Hematopoietic multipotent progenitor cell treated with erythropoietin and hydrocortisone succinate and interleukin-3 and kit ligand, for 6 days (in vitro differentiated cells): Measurements from ENCODE around the gene ARNT2.
A peak's percentile ranks its signal among the peaks of the same experiment; 100 is the strongest.

Experiments used
- DNase-seq: peaks from one replicate; pipeline ENCODE4 v3.0.0-alpha.2; 2015

Gene ARNT2

GRCh38 chr15:80444680-80445251 lies 40.6 kb downstream of the ARNT2 start:
- DNase-seq, result no peak

- DNase-seq, result no peak
Measured at GRCh38 chr15:80445300-80446041, 41.3 kb downstream of the ARNT2 start.

GRCh38 chr15:80447077-80447476 lies 42.9 kb downstream of the ARNT2 start:
- DNase-seq, result no peak

GRCh38 chr15:80449825-80450224 lies 45.6 kb downstream of the ARNT2 start:
- no peak for DNase-seq

- no peak for DNase-seq
Measured at GRCh38 chr15:80450811-80451321, 46.7 kb downstream of the ARNT2 start.

GRCh38 chr15:80452166-80452565 lies 48.0 kb downstream of the ARNT2 start:
- no peak for DNase-seq

GRCh38 chr15:80455051-80455648 lies 51.0 kb downstream of the ARNT2 start:
- DNase-seq, result no peak

- DNase-seq, result peak; percentile 79
Measured at GRCh38 chr15:80455668-80456442, 51.7 kb downstream of the ARNT2 start.

GRCh38 chr15:80456517-80457492 lies 52.6 kb downstream of the ARNT2 start:
- DNase-seq, result no peak

- DNase-seq, result no peak
Measured at GRCh38 chr15:80457896-80458295, 53.7 kb downstream of the ARNT2 start.

- no peak for DNase-seq
Measured at GRCh38 chr15:80458580-80458979, 54.4 kb downstream of the ARNT2 start.

GRCh38 chr15:80459380-80459779 lies 55.2 kb downstream of the ARNT2 start:
- DNase-seq, result no peak

- DNase-seq, result no peak
Measured at GRCh38 chr15:80459818-80460217, 55.6 kb downstream of the ARNT2 start.

GRCh38 chr15:80461356-80462095 lies 57.3 kb downstream of the ARNT2 start:
- no peak for DNase-seq

GRCh38 chr15:80462111-80462510 lies 57.9 kb downstream of the ARNT2 start:
- DNase-seq, result no peak

GRCh38 chr15:80462836-80463512 lies 58.8 kb downstream of the ARNT2 start:
- no peak for DNase-seq

- no peak for DNase-seq
Measured at GRCh38 chr15:80464951-80465625, 60.9 kb downstream of the ARNT2 start.

GRCh38 chr15:80465626-80466005 lies 61.4 kb downstream of the ARNT2 start:
- DNase-seq, result no peak

- no peak for DNase-seq
Measured at GRCh38 chr15:80466543-80466942, 62.4 kb downstream of the ARNT2 start.

- no peak for DNase-seq
Measured at GRCh38 chr15:80467311-80467714, 63.1 kb downstream of the ARNT2 start.
